ENCODE data around the gene PHYH. TPM values are rescaled to one million over a fixed set of nuclear protein-coding genes. Genes with fewer than 3 reads are reported as not detected.
A peak's percentile ranks its signal among the peaks of the same experiment; 100 is the strongest.

The PHYH gene
- total RNA-seq, 4 donors from 2014 or later, result 16.1 to 90.1 (median 49.2) TPM

GRCh38 chr10:13302821-13303555 is 3.1 kb upstream of the PHYH start:
- in situ Hi-C loops (cut with MboI; ENCODE audit: low pct_ligation_motif_present in 1 of 4, low pct_unique_long_range_greater_than_20kb in 1 of 4, low sequenced_read_pairs in 3 of 4), result loop anchor here in 1 of 4 donors (5.0 kb wide), 1 partner anchor 141 kb away; the partner anchor contains the start of gene MCM10
- Histone ChIP-seq H3K27ac (peak overlapping the region; percentile 99 to 100 (median 99)), H3K4me1 (peaks cover 3 to 27% (median 15%) of the 10 kb centered on the region in 4 donors), H3K4me3 (peak overlapping the region in 3 of 4 donors; percentile 43 to 70 (median 45)), H3K36me3 (no peaks in the 10 kb centered on the region), H3K9me3 (no peaks in the 10 kb centered on the region), H3K27me3 (no peaks in the 10 kb centered on the region)
- intact Hi-C loops (cut with DNase I; ENCODE audit: low total_unique reads), result loop anchor here (1.0 kb wide), 1 partner anchor 142 kb away; the partner anchor contains the start of gene MCM10
- 81 to 84% methylated on average over 19 to 23 of the region's 23 CpGs for WGBS, 2 donors (ENCODE audit: low coverage in 1 of 2)
- TF ChIP-seq EP300 (IDR thresholded peaks at IDR 0.05; ENCODE audit: low read depth) (no peak), CTCF (IDR thresholded peaks at IDR 0.05) (no peak), POLR2AphosphoS5 (IDR thresholded peaks at IDR 0.05) (no peak), POLR2A (IDR thresholded peaks at IDR 0.05) (no peak)
- DNase-seq, result no peak

- in situ Hi-C loops (cut with MboI; ENCODE audit: low pct_ligation_motif_present in 1 of 4, low pct_unique_long_range_greater_than_20kb in 1 of 4, low sequenced_read_pairs in 3 of 4), result no loop called here
- intact Hi-C loops (cut with DNase I; ENCODE audit: low total_unique reads), result no loop called here
Observed at GRCh38 chr10:13298748-13299436, 972 bp downstream of the PHYH start.

GRCh38 chr10:13296476-13296875 is 3.4 kb downstream of the PHYH start:
- Histone ChIP-seq H3K4me1 (peaks cover 3 to 17% (median 6%) of the 10 kb centered on the region in 4 donors), H3K9me3 (no peaks in the 10 kb centered on the region), H3K4me3 (no peak overlapping the region), H3K36me3 (peaks cover 0 to 16% (median 3%) of the 10 kb centered on the region in 4 donors), H3K27me3 (no peaks in the 10 kb centered on the region), H3K27ac (no peak overlapping the region)
- WGBS, 2 donors (ENCODE audit: low coverage in 1 of 2), result 91 to 97% methylated on average over 5 to 10 of the region's 10 CpGs
- in situ Hi-C loops (cut with MboI; ENCODE audit: low pct_ligation_motif_present in 1 of 4, low pct_unique_long_range_greater_than_20kb in 1 of 4, low sequenced_read_pairs in 3 of 4) (no loop called here), intact Hi-C loops (cut with DNase I; ENCODE audit: low total_unique reads) (no loop called here)
- no peak for DNase-seq
- TF ChIP-seq POLR2A (IDR thresholded peaks at IDR 0.05), result no peak

More at GRCh38 chr10:13298748-13299436, 972 bp downstream of the PHYH start:
- no peaks in the 10 kb centered on the region for H3K27me3 ChIP-seq
- H3K36me3 ChIP-seq, result peaks cover 0 to 7% (median 0%) of the 10 kb centered on the region in 4 donors
- TF ChIP-seq EP300 (IDR thresholded peaks at IDR 0.05; ENCODE audit: low read depth), result no peak
- TF ChIP-seq POLR2AphosphoS5 (IDR thresholded peaks at IDR 0.05), result no peak
- TF ChIP-seq CTCF (IDR thresholded peaks at IDR 0.05), result no peak
- no peak for TF ChIP-seq POLR2A (IDR thresholded peaks at IDR 0.05)
- DNase-seq, result no peak
- H3K4me3 ChIP-seq, result peak overlapping the region; percentile 82 to 87 (median 86)
- no peaks in the 10 kb centered on the region for H3K9me3 ChIP-seq
- peaks cover 3 to 27% (median 15%) of the 10 kb centered on the region in 4 donors for H3K4me1 ChIP-seq
- 44 to 54% methylated on average over 12 to 20 of the region's 20 CpGs for WGBS, 2 donors (ENCODE audit: low coverage in 1 of 2)
- peak overlapping the region; percentile 99 to 100 (median 99) for H3K27ac ChIP-seq

- intact Hi-C loops (cut with DNase I; ENCODE audit: low total_unique reads) (no loop called here), in situ Hi-C loops (cut with MboI; ENCODE audit: low pct_ligation_motif_present in 1 of 4, low pct_unique_long_range_greater_than_20kb in 1 of 4, low sequenced_read_pairs in 3 of 4) (no loop called here)
- Histone ChIP-seq H3K4me1 (peaks cover 0 to 6% (median 0%) of the 10 kb centered on the region in 4 donors), H3K27me3 (no peaks in the 10 kb centered on the region), H3K27ac (no peak overlapping the region), H3K9me3 (no peaks in the 10 kb centered on the region), H3K4me3 (no peak overlapping the region), H3K36me3 (peaks cover 0 to 18% (median 3%) of the 10 kb centered on the region in 4 donors)
- WGBS, 2 donors (ENCODE audit: low coverage in 1 of 2), result 89 to 94% methylated on average over 1 to 2 of the region's 2 CpGs
- no peak for DNase-seq
- TF ChIP-seq EP300 (IDR thresholded peaks at IDR 0.05; ENCODE audit: low read depth), result no peak
- no peak for TF ChIP-seq POLR2AphosphoS5 (IDR thresholded peaks at IDR 0.05)
- TF ChIP-seq POLR2A (IDR thresholded peaks at IDR 0.05), result no peak
- no peak for TF ChIP-seq CTCF (IDR thresholded peaks at IDR 0.05)
Observed at GRCh38 chr10:13294784-13295183, 5.1 kb downstream of the PHYH start.

Measured in transverse colon (tissue), 4 donors.